Neural cell (in vitro differentiated cells): ENCODE measurements around the gene AGRP.

Source experiments
- EP300 ChIP-seq: fragments of 450-650 bp; conservative IDR thresholded peaks from 2 replicates; pipeline ENCODE4 v1.6.1; 2014; ENCODE audit warnings: antibody characterized with exemption, mild to moderate bottlenecking, moderate library complexity; ENCODE audit not compliant: poor library complexity, severe bottlenecking
- EZH2 ChIP-seq: fragments of 200-600, 300-800 bp; shearing (Covaris generic), sonication (generic); IDR thresholded peaks from 2 replicates; pipeline ENCODE4 v1.6.1; 2014; ENCODE audit warnings: antibody characterized with exemption, low read length, borderline replicate concordance, mild to moderate bottlenecking; ENCODE audit not compliant: insufficient read depth, poor library complexity, severe bottlenecking
- SMC3 ChIP-seq: fragments of 450-650 bp; conservative IDR thresholded peaks from 2 replicates; pipeline ENCODE4 v1.6.1; 2014; ENCODE audit warnings: antibody characterized with exemption, mild to moderate bottlenecking, moderate library complexity; ENCODE audit not compliant: poor library complexity
- TAF1 ChIP-seq: IDR thresholded peaks from 2 replicates; pipeline ENCODE4 v1.6.1; 2012; ENCODE audit warnings: low read depth
- TF ChIP-seq, protein P1 (sequence below): fragments of 450-650 bp; IDR thresholded peaks from 2 replicates; pipeline ENCODE4 v1.5.1; 2014; ENCODE audit warnings: antibody characterized with exemption, mild to moderate bottlenecking, moderate library complexity; ENCODE audit not compliant: poor library complexity, severe bottlenecking
- TF ChIP-seq, protein P2 (sequence below): IDR thresholded peaks from 2 replicates; pipeline ENCODE4 v1.6.1; 2012; ENCODE audit warnings: borderline replicate concordance

DNA sequence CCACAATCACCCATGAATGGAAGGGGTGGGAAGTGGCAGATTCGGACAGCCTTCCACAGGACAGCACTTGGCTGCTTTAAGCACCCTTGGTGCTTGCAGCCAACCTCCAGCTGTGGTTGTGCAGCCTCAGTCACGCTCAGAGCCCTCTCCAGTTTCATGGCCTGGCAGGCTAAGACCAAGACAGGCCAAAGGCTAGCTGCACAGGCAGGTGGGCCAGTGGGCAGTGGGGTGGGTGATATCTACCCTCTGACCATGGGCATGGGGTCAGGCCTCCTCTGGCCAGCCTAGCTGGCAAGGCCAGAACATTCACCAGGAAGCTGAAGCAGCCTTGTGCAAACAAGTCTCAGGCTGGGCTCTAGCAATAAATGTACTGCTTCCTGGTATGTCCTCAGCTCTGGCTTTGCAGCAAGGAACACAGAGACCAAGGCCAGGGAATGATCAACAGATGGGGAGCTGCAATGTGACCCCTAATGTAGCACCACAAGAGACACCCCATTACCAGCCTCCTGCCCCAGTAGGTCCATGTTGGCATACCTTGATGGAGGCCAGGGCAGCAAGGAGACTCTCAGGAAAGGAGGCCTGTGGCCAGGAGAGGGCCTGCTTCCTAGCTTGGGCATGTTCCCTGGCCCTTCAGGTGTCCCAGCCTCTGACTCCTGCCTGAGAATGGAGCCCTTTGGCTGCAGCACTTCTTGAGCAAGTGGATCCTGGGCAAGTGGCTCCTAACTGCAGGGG lies 31.5 kb downstream of the AGRP start:
- TF ChIP-seq, protein P1, sequence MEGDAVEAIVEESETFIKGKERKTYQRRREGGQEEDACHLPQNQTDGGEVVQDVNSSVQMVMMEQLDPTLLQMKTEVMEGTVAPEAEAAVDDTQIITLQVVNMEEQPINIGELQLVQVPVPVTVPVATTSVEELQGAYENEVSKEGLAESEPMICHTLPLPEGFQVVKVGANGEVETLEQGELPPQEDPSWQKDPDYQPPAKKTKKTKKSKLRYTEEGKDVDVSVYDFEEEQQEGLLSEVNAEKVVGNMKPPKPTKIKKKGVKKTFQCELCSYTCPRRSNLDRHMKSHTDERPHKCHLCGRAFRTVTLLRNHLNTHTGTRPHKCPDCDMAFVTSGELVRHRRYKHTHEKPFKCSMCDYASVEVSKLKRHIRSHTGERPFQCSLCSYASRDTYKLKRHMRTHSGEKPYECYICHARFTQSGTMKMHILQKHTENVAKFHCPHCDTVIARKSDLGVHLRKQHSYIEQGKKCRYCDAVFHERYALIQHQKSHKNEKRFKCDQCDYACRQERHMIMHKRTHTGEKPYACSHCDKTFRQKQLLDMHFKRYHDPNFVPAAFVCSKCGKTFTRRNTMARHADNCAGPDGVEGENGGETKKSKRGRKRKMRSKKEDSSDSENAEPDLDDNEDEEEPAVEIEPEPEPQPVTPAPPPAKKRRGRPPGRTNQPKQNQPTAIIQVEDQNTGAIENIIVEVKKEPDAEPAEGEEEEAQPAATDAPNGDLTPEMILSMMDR = no peak
- TF ChIP-seq SMC3 = no peak
- no peak for TF ChIP-seq TAF1
- TF ChIP-seq, protein P2, sequence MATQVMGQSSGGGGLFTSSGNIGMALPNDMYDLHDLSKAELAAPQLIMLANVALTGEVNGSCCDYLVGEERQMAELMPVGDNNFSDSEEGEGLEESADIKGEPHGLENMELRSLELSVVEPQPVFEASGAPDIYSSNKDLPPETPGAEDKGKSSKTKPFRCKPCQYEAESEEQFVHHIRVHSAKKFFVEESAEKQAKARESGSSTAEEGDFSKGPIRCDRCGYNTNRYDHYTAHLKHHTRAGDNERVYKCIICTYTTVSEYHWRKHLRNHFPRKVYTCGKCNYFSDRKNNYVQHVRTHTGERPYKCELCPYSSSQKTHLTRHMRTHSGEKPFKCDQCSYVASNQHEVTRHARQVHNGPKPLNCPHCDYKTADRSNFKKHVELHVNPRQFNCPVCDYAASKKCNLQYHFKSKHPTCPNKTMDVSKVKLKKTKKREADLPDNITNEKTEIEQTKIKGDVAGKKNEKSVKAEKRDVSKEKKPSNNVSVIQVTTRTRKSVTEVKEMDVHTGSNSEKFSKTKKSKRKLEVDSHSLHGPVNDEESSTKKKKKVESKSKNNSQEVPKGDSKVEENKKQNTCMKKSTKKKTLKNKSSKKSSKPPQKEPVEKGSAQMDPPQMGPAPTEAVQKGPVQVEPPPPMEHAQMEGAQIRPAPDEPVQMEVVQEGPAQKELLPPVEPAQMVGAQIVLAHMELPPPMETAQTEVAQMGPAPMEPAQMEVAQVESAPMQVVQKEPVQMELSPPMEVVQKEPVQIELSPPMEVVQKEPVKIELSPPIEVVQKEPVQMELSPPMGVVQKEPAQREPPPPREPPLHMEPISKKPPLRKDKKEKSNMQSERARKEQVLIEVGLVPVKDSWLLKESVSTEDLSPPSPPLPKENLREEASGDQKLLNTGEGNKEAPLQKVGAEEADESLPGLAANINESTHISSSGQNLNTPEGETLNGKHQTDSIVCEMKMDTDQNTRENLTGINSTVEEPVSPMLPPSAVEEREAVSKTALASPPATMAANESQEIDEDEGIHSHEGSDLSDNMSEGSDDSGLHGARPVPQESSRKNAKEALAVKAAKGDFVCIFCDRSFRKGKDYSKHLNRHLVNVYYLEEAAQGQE = no peak
- TF ChIP-seq EZH2 = no peak
- no peak for TF ChIP-seq EP300
